HG02588 (cell line): ENCODE data around the gene RGPD4.

ENCODE experiments used
- ATAC-seq: cut with Tn5 transposase; IDR thresholded peaks from one replicate; pipeline ENCODE4 v1.9.1; 2021; ENCODE audit warnings: mild to moderate bottlenecking, moderate library complexity; ENCODE audit not compliant: unreplicated experiment

Gene RGPD4

GRCh38 chr2:107927034-107927534 is 100.4 kb downstream of the RGPD4 start:
- ATAC-seq = no peak

DNA sequence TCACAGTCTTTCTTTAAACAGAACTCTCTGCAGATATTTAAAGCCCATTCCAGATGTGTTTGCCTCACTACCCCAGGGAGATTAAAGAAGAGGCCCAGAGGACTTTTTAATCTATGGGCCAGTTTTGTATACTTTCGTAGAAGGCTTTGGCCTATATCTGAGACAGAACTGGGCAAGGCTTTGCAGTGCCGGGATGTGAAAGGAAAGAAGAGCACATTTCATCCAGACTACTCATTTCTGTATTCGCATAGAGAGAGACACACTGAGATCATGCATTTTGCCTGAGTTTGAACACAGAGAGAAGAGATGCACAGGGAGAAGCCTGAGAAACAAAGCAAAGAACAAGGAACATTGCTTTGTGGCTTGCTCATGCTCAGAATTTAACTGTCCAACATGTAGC is 104.7 kb downstream of the RGPD4 start:
- ATAC-seq = no peak

GRCh38 chr2:107932488-107932887 is 105.8 kb downstream of the RGPD4 start:
- no peak for ATAC-seq

DNA sequence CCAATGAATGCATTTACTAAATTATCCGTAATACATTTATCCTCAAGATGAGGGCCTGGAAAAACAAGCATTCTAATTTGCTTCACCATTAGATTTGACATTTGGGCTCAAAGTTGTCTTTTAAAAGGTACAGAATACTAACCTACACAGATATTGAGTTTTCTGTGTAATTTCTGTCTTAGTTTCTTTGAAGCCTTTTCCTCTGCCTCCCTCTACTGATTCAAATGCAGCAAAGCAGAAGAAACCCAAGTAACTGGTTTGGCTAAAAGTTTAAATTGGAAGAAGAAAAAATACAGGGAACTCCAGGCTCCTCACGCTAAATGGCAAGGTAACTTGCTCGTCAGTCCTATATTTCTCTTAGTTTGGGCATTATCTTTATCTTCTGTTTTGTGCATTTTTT is 106.3 kb downstream of the RGPD4 start:
- no peak for ATAC-seq

DNA sequence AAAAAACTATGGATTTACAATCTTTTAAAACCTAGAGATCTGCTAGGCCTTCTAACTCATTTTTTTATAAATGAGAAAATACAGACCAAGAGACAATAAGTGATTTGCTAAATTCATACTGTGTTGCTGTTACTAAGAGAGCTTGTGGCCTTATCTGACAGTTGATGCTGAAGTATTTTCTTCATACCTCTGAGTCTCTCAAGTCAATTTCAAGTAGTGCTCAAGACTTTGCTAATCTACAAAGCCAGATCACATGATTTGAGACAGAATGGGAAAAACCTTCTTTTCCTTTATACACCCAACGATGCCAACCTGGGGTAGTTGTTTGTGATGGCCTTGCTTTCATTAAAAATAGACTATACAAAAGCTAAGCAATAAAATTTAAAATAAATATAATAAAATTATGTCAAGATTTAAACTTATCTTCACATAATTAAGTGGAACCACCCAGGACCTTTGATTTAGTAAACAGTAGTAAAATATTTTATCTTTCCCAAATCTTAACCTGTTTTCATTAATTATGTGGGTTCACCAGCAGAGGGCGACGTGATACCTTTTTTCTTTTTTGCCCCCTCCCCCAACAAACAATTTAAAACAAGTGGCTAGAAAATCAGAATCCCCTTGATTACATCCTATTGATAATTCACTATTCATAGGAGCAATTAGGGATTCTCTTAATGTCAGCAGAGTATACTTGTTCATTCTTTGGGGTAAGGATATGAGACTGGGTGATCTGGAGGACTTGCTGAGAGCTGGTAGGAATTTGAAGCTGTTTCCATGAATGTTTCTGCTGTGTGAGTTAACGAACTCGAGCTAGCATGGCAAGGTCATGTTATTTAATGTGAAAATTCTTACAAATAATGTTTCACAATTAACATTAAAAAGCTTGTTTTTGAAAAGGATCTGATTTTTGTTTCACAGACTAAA is 110.0 kb downstream of the RGPD4 start:
- no peak for ATAC-seq
